GM19023 (cell line): ENCODE measurements around the gene RASSF8.

ENCODE experiments used
- ATAC-seq: cut with Tn5 transposase; IDR thresholded peaks from one replicate; pipeline ENCODE4 v1.9.1; 2021; ENCODE audit warnings: mild to moderate bottlenecking, moderate library complexity; ENCODE audit not compliant: unreplicated experiment

The RASSF8 gene

DNA sequence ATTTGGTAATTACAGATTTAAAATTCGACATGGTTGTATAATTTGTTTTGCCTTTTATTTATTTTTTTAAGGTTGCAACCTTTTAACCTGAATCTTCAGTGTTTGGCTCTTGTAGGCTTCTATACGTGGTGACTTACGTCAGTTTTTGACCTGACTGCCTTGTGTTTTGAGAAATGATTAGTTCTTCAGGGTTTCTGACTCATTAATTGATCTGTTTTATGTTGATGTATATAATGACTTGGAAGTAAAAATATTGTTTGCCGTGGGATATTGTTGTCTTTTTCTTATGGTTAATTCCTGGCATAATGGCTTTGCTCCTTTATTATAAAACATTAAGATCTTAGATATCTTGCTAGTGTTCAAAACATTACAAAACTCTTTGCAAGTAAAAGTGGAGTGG, 2.5 kb downstream of the RASSF8 start:
- no peak for ATAC-seq

DNA sequence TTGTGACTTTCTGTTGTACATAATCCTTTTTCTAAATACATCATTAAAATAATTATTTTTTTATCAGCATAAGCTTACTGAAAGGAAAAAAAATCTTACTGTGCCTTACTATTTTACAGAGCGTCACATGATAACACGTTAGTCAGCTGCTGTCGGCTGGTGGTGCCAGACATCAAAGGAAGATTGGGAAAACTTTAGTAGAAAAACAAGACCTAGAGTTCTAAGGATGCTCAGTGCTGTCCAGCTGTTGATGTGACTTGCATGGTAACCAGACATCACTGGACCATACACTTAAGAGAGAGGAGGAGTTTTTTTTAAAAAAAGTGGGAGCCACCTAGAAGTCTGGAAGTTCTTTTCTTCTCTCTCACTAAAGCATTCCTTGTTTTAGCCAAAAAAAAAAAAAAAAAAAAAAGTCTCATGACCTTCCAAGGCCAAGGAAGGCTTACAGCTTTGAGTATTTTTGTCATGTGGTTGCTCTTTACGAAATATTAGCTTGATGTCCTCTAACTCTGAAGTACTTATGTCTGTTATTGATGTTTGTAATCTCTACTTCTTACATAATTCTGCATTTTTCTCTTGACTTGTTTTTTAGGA, 4.5 kb downstream of the RASSF8 start:
- ATAC-seq = no peak

DNA sequence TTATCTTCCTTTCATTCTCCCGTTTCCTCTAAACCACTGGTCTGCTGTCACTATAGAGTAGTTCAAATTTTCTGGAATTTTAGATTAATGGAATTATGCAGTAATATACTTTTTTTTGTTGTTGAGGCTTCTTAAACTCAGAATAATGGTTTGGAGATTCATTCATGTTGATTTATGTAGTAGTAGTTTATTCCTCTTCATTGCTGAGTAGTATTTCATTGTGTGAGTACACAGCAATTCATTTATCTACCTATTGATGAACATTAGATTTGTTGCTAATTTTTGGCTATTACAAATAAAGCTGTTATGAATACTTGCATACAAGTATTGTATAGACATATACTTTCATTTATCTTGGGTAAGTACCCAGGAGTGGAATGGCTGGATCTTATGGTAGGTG, 7.2 kb downstream of the RASSF8 start:
- no peak for ATAC-seq

DNA sequence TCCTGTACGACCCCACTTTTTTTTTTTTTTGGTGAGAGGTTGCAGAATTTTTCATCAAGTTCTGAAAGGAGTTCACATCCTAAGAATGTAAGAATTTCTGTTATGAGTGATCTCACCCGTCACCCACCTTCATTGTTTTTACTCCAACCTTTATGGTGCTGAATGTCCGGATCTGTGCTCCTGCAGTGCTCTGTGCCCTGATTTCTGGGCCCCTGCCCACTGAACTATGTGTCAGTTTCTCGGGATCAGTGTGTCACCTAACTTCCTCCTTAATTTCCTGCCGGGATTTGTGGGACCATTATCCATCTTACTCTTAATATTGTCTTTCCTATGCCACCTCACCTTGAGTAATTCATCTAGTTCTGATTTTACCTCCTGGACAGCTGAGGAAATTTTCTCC, 11.6 kb downstream of the RASSF8 start:
- ATAC-seq = no peak

DNA sequence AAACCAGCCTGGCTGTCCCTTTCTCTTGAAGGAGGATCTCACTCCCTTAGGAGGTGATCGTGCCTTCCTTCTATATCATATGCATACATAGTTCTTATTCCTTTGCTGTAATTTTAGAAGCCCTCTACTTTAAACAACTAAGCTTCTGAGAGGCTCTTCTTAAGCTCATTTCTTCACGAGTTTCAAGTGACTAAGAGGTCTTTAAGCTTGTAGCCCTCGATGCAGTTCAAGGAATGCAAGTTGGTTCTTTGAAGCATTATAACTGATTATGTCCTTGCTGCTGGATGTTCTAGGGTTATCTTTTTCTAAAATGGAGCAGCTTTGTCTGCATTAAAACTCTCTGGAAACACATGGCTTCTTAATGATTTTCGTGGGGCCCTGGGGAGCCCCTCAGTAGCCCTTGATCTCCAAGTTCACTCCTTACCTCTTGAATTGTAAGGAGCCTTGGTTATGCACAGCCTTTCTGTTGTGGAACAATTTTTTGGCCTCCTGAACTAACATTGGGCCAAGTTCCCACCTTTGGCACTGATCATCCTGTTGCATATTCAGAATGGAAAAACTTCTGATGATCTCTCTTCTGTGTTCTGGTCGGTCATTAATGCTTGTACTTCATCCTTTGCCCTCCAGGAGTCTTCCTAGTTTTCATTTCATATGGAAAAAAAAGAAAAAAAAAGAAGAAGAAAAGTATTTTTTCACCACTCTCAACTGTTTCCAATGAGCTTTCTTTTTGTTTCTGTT, 12.6 kb downstream of the RASSF8 start:
- ATAC-seq = no peak

DNA sequence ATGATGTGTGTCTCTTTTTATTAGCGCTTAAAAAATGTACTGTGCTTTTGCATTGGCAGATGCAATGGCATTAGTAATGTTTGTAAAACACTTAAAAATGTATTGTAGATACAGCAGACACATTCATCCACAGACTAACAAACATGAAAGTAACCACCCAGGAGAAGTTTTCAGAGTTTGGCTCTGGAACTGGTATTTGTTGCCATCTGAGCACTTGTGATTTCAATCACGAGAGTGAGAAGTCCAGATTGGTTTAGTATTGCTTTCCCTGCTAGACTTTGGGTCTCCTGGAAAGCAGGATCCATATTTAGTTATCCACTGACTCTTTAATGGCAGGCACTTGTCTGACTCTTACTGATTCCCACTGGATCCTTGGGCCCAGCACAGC, 13.2 kb downstream of the RASSF8 start:
- ATAC-seq = no peak

DNA sequence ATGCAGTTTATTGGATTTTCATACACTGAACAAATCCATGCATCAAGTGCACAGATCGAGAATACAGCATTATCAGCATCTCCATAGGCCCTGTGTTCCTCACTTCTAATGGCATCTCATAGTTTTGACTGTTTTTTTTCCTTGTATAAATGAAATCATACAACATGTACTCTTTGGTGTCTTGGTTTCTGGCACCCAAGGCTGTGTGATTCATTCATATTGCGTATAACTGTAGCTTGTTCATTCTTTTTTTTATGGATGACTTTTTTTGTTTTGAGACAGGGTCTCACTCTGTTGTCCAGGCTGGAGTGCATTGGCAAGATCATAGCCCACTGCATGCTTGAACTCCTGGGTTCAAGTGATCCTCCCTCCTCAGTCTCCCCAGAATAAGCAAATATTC, 14.3 kb downstream of the RASSF8 start:
- ATAC-seq = no peak

DNA sequence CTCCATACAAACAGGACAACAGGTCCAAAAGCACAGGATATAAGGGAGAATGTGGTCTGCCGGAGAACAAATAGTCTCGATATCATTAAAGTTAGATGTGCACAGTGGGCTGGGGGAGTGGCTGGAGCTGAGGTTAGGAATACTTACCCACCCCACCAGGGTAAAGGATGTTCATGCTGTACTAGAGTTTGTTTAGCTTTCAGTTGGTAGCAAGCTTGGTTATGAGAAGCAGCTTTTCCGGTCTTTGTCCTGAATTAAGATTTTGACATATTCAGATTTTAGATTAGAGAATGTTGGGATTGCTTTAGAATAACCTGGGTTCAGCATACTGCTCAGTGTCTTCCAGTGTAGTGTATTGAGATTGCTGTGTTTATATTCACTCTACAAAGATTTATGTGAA, 16.7 kb downstream of the RASSF8 start:
- ATAC-seq = no peak

DNA sequence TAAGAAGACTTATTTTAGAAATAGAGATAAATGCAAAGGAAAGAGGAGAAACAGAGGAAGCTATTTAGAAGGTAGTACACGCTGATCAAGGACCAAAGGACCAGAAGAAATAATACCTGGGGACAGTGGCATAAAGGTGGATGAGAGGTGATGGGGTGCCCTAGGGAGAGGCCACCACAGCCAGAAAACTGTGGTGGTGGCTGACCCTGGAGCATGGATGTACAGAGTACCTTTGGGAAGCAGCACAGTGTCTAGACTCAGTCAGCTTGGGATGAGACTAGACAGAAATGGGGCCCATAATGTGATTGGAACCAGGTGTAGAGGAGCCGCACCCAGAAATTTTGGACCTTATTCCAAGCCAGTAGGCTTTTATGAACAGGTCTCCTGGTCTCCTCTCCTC, 17.2 kb downstream of the RASSF8 start:
- ATAC-seq = no peak

DNA sequence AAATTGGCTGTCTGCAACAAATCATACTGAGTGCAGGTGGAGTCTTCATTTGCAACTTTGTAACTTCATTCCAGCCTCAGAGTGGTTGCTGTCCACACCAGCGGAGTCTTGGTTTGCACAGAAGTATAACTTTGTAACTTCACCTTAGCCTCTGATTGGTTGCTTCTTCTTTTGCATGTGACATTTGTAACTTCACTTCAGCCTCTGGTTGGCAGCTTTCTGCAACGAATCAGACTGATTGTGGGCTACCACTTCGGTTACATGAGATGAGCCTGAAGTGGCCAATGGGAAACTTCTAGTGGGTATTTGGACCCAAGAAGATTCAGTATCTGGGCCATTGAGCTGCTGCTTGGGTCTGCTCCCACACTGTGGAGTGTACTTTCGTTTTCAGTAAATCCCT, 17.8 kb downstream of the RASSF8 start:
- no peak for ATAC-seq

DNA sequence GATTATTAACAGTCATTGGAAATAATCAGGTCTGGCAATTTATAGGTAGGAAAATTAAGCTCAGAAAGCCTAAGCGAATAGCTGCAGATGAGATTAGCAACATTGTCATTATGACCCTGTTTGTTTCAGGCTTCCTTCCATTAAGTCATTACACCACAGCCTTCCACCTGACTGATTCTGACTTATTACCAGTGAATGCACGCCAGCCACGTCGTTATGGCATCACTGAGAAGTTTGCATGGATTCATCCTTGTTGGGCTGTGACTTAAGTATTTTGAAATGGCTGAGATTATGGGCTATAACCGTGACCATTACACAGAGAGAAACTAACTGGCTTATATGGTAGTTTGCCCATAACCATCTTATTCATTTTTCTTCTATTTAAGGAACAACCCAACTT, 18.6 kb downstream of the RASSF8 start:
- no peak for ATAC-seq

DNA sequence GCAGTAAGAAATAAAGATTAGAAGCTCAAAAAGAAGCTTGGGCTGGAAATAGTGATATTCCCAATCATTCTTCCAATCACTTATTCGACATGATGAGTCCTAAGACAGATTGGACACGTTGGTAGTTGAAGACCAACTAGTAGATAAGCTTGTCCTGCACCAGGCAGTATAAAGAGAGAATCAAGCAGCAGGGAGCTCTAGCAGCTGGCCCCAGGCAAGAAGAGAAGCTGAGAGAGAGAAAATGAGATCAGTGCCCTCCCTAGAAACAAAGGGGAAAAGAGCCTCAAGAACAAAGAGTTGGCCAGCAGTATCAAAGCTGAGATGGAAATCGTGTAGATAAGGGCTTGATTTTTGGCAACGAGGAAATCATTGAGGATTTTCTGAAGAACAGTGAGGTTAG, 20.6 kb downstream of the RASSF8 start:
- no peak for ATAC-seq

DNA sequence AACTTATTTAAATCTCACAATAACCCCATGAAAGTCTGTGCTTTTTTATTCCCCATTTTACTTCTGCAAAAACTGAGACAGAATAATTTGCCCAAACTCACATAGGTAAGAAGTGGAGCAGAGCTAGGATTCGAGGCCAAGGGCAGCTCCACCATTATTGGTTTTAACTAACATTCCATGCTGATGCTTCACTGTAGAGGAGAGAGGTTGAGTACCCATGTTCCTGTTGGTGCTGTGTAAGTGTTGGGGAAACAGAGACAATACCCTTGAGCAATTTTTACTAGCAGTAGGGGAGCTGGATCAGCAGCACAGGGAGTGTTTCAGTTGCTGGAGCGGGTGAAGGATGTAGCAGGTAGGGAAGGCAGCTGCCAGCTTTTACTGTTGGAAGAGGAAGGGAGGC, 21.1 kb downstream of the RASSF8 start:
- ATAC-seq = no peak

DNA sequence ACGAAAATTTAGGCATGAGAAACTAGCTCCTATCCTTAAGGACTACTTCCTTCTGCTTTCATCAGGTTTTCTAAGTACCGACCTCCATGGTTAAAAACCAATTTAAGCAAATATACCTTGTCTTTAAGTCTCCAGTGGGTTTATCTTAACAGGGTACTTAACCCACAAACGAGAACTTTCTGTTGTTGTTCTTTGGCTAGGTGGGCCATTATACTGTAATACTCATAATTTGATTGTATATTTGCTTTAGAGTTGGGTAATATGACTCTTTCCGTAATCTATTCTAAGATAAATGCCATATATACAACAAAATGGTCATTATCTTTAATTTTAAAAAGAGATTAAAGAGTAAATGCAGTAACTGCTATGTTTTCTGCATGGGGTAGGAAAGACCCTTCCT, 21.6 kb downstream of the RASSF8 start:
- no peak for ATAC-seq

DNA sequence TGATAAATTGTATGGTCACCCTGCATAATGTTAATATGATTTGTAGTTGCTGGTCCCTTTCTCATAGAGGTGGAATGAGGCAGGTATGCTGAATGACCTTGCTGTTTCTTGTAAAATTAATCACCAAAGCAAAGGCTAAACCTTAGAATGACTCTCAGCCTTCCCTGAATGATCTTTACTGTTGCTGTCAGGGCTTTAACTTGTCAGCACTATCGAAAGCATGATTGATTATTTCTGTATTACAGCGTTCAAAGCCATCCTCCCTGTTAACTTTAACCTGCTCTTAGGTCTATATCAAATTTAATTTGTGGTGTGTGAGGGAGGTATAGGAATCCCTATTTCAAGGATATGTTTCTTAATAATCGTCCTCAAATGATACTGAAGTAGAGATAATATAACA, 23.1 kb downstream of the RASSF8 start:
- no peak for ATAC-seq

DNA sequence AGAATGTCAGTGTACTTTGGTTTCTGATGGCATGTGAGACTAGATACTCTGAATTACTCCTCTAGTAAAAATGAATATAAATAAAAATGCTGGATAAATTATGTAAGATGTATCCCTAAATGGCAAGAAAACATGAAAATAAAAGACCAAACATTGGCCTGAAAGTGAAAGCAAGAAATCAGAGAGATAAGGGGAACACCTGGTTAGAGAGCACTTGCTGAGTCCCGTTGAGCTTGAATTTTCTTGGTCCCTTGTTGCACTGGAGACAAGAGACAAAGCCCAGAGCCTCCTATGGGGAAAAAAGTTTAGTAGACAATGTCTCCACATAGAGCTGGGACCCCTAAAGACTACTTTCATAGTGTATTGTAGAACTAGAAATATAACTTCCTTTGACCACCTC, 23.9 kb downstream of the RASSF8 start:
- ATAC-seq = no peak

DNA sequence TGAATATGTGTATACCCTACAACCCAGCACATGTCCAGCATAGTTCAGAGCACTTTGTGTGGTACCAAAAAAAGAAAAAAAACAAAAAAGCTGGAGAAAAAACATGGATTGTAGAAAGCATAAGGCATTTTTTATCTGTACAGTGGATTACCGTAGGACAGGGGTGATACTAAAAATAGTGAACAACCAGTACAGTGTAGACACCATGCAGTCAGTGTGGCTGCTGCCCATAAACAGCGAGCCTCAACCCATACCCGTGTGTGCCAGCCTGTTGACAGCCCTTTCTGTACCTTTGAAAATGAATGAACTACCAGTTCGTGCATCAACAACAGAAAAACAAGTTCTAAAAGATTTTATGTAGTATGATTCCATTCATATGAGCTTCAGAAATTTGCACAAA, 25.1 kb downstream of the RASSF8 start:
- ATAC-seq = no peak

DNA sequence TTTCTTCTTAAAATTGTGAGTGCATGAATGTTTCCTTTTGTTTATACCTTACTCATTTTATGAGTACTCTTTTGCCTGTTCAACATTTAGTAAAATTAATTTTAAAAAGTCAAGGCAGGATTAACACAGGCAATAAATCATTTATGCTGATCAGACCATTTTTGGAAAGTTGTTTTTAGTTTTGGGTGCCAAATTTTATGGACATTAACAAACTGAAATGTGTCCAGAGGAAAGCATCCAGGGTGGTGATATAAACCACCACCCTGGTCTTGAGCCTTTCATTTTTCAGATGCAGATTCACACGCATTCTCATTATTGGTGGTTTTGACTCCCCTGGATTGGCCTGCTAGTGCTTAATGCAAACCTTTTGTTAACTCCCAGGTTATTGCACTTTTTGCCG, 26.3 kb downstream of the RASSF8 start:
- ATAC-seq = no peak

DNA sequence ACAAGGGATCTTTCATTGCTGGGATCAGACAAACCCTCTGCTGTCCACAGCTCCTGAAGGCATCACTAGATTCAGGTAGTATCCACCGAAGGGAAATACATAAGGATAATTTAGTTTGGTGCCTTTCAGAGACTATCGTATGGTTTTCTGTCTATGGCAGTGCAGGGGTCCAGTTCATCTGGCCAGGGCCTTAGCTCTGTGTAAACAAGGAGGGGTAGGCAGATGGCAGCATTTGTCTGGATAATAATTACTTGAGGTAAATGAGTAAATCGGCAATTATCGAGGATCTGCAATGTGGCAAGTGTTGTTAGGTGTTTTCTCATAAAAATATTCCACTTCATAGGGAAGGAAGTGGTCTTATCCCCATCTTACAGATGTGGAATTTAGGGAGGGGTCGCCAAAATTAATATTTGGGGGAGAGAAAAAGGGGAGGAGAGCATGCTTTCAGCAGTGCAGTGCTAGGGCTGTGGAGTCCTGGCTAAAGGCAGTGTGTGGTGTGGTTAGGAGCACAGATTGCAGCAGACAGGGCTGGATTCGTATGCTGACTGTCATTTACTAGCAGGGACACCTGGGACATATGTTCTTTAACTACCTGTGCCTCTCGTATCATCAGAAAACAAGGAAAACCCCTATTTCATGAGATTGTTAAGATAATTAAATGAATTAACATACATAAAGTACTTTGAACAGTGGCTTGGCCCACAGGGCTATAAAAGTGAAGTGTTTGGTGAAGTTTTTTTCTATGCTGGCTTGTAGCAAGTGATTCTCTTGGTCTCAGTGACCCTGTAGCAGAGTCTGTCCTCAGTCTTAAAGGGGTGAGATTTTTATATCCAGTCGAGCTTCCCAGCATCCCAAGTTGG, 27.1 kb downstream of the RASSF8 start:
- ATAC-seq = no peak

DNA sequence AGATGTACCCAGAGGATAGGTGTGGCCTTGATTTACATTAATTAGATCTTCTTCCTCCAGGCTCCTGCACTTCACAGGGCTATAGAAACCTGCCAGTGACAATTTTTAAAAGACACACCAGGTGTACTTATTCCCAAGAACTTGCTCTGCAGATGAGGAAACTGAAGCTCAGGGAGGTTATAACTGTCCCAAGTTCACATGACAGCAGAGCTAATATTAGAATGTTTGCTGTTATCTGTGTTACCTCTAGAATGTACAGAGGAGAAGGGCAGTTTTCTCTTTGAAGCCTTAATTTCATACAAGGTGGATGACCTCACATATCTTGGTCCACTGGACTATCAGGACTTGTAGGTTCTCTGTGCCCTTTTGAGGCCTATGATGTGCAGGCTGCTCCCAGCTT, 27.7 kb downstream of the RASSF8 start:
- ATAC-seq = no peak

DNA sequence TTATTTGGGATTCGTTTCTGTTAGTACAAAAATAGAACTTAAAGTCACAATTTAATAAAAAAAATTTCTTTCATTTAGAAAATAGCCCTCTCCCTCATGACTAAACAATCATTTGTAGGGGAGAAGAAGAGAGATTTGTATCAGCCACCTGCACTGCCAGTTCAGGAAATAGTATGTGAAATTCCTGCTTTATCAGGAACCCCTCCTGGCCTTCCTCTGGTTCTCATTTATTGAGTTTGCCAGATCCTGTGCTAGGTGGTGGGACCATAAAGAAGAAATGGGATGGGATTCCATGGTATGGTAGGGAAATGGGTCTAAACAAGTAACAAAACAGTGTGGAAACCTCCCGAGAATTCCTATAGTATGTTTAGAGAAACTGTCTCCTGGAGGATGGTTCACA, 30.0 kb downstream of the RASSF8 start:
- ATAC-seq = no peak

DNA sequence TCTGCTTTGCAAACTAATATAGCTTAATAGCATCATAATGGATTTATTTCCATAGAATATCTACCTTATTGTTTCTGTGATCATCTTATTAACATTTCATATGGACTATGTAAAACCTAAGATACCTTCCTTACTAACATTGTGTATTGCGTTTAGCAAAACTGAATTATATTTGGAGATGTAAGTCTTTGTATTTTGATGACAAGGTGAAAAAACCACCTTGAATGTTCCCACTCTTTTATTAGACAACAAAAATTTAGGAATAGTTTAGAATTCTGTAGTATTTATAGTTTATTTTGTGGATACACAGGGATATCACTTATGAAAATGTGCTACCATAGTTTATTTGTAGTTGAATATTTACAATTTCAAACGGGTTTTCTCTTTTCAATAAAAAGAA, 32.0 kb downstream of the RASSF8 start:
- ATAC-seq = no peak
